ENCODE data around the gene CAPN3.
A peak's percentile ranks its signal among the peaks of the same experiment; 100 is the strongest.

The CAPN3 gene

GRCh38 chr15:42358141-42358540 is 1.2 kb upstream of the CAPN3 start:
- H3K9me3 ChIP-seq: no peaks in the 10 kb centered on the region
- peaks cover 45 to 46% of the 10 kb centered on the region in 2 experiments for H3K4me1 ChIP-seq (ENCODE audit: control insufficient read depth in 1 of 2, insufficient read depth in 1 of 2, low read depth in 1 of 2, low read length in 1 of 2)
- TF ChIP-seq CTCF (IDR thresholded peaks at IDR 0.05): no peak
- H3K36me3 ChIP-seq: peaks cover 4% of the 10 kb centered on the region
- no peaks in the 10 kb centered on the region for H3K27me3 ChIP-seq
- no peak overlapping the region for H3K4me3 ChIP-seq (ENCODE audit: low read depth in 1 of 2, low read length in 1 of 2)
- H3K27ac ChIP-seq: peak overlapping the region; percentile 87

GRCh38 chr15:42359985-42360384 is 684 bp downstream of the CAPN3 start:
- no peaks in the 10 kb centered on the region for H3K36me3 ChIP-seq
- no peaks in the 10 kb centered on the region for H3K9me3 ChIP-seq
- H3K27ac ChIP-seq: peak overlapping the region; percentile 87
- no peak for TF ChIP-seq CTCF (IDR thresholded peaks at IDR 0.05)
- peaks cover 64% of the 10 kb centered on the region in 2 experiments for H3K4me1 ChIP-seq (ENCODE audit: control insufficient read depth in 1 of 2, insufficient read depth in 1 of 2, low read depth in 1 of 2, low read length in 1 of 2)
- H3K27me3 ChIP-seq: no peaks in the 10 kb centered on the region
- peak overlapping the region; percentile 51 to 52 for H3K4me3 ChIP-seq (ENCODE audit: low read depth in 1 of 2, low read length in 1 of 2)

- H3K27me3 ChIP-seq: no peaks in the 10 kb centered on the region
- H3K27ac ChIP-seq: peak overlapping the region; percentile 87
- H3K4me1 ChIP-seq (ENCODE audit: control insufficient read depth in 1 of 2, insufficient read depth in 1 of 2, low read depth in 1 of 2, low read length in 1 of 2): peaks cover 70 to 71% of the 10 kb centered on the region in 2 experiments
- H3K9me3 ChIP-seq: no peaks in the 10 kb centered on the region
- no peaks in the 10 kb centered on the region for H3K36me3 ChIP-seq
- TF ChIP-seq CTCF (IDR thresholded peaks at IDR 0.05): no peak
- H3K4me3 ChIP-seq (ENCODE audit: low read depth in 1 of 2, low read length in 1 of 2): peak overlapping the region; percentile 51 to 52
Measured at GRCh38 chr15:42360535-42361112, 1.3 kb downstream of the CAPN3 start.

GRCh38 chr15:42363487-42363886 is 4.2 kb downstream of the CAPN3 start:
- Histone ChIP-seq H3K4me1 (ENCODE audit: control insufficient read depth in 1 of 2, insufficient read depth in 1 of 2, low read depth in 1 of 2, low read length in 1 of 2) (peaks cover 99 to 100% of the 10 kb centered on the region in 2 experiments), H3K27me3 (no peaks in the 10 kb centered on the region), H3K27ac (peak overlapping the region; percentile 87), H3K9me3 (no peaks in the 10 kb centered on the region), H3K4me3 (ENCODE audit: low read depth in 1 of 2, low read length in 1 of 2) (no peak overlapping the region), H3K36me3 (no peaks in the 10 kb centered on the region)
- TF ChIP-seq CTCF (IDR thresholded peaks at IDR 0.05): no peak

GRCh38 chr15:42363942-42364341 is 4.6 kb downstream of the CAPN3 start:
- H3K4me1 ChIP-seq (ENCODE audit: control insufficient read depth in 1 of 2, insufficient read depth in 1 of 2, low read depth in 1 of 2, low read length in 1 of 2): peaks cover 100% of the 10 kb centered on the region in 2 experiments
- H3K4me3 ChIP-seq (ENCODE audit: low read depth in 1 of 2, low read length in 1 of 2): no peak overlapping the region
- peak overlapping the region; percentile 87 for H3K27ac ChIP-seq
- TF ChIP-seq CTCF (IDR thresholded peaks at IDR 0.05): no peak
- H3K36me3 ChIP-seq: no peaks in the 10 kb centered on the region
- no peaks in the 10 kb centered on the region for H3K27me3 ChIP-seq
- no peaks in the 10 kb centered on the region for H3K9me3 ChIP-seq
